A673 (cell line): Measurements from ENCODE around the gene COLEC12.

Experiments used
- EZH2 ChIP-seq: fragments of 200-600 bp; sonication (generic); IDR thresholded peaks from 2 replicates; pipeline ENCODE4 v1.6.1; 2017; ENCODE audit warnings: borderline replicate concordance, low read depth, mild to moderate bottlenecking, mixed read lengths, antibody characterized with exemption, low read length; ENCODE audit not compliant: poor library complexity, severe bottlenecking
- TF ChIP-seq, protein P1 (sequence below): fragments of 300-800, 200-600 bp; sonication (generic); conservative IDR thresholded peaks from 2 replicates; pipeline ENCODE4 v1.5.1; 2017; ENCODE audit warnings: low read depth, mild to moderate bottlenecking, antibody characterized with exemption, low read length, moderate library complexity, mixed read lengths

DNA sequence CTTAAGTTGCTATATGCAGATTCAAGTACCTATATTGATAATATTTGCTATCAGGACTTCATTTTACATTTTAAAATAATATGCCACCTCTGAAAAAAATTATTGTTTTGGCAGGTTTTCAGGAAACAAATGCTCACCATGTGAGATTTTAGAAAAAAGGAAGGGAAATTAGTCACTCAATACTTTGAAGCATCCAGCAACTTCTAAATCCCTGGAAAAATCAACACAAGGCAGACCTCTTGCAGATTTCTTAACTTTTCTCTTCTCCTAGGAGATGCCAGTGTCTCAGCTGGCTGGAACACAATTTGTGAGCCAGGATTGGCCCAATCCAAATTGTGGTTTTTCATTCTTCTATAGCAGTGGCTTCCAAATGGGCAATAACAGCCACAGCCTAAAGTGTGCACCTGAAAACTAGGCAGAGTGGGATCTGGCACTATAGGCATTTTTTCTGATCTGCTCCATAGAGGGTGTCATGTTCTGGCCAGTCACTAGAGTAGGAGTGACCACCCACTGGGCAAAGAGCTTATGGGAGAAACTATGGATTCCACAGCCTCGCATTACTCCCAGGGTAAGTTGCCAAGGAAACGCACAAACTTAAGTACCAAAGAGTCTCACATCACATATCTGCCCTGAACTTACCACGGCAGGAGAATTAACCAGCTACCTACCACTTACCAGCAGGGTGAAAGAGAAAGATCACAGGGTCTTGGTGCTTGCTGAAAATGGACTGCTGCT, 204.6 kb downstream of the COLEC12 start:
- TF ChIP-seq, protein P1, sequence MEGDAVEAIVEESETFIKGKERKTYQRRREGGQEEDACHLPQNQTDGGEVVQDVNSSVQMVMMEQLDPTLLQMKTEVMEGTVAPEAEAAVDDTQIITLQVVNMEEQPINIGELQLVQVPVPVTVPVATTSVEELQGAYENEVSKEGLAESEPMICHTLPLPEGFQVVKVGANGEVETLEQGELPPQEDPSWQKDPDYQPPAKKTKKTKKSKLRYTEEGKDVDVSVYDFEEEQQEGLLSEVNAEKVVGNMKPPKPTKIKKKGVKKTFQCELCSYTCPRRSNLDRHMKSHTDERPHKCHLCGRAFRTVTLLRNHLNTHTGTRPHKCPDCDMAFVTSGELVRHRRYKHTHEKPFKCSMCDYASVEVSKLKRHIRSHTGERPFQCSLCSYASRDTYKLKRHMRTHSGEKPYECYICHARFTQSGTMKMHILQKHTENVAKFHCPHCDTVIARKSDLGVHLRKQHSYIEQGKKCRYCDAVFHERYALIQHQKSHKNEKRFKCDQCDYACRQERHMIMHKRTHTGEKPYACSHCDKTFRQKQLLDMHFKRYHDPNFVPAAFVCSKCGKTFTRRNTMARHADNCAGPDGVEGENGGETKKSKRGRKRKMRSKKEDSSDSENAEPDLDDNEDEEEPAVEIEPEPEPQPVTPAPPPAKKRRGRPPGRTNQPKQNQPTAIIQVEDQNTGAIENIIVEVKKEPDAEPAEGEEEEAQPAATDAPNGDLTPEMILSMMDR: no peak
- no peak for TF ChIP-seq EZH2
